Femur (tissue), 1 donor: ENCODE results near the gene ETHE1.
A peak's percentile ranks its signal among the peaks of the same experiment; 100 is the strongest.

ENCODE experiments used
- DNase-seq: peaks from one replicate; pipeline ENCODE4 v3.0.0-alpha.2; 2017

The ETHE1 gene

GRCh38 chr19:43486412-43486811 is 40.6 kb downstream of the ETHE1 start:
- DNase-seq, result no peak

DNA sequence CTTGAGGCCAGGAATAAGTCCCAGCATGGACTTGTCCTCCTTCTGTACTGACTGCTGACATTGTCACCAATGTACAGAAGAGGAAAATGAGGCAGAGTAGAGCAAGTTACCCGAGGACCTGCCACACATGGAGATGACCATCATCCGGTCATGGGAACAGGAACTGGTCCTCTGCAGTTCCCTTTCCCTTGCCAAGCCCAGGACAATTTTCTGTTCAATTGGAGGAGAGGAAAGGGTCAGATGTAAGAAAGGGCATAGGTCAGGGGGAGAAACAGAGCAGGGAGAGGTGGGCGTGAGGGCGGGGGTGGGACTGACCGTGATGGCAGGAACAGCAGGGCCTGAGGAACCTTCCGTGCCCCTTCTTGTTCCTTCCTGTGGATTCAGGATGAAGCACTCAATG is 41.0 kb downstream of the ETHE1 start:
- DNase-seq, result no peak

DNA sequence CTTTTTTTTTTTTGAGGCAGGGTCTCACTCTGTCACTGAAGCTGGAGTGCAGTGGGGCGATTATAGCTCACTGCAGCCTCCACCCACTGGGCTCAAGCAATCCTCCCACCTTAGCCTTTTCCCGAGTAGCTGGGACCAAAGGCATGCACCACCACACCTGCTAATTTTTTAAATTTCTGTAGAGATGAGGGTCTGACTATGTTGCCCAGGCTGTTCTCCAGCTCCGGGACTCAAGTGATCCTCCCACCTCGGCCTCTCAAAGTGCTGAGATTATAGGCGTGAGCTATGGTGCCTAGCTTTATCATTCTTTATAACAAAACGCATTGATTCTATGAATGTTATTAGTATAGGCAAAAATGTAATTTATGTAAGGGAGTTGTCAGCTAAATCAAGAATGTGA is 43.7 kb downstream of the ETHE1 start:
- no peak for DNase-seq

GRCh38 chr19:43482193-43482592 is 44.8 kb downstream of the ETHE1 start:
- no peak for DNase-seq

- DNase-seq, result no peak
These were observed 45.3 kb downstream of the ETHE1 start for GRCh38 chr19:43481701-43482100.

GRCh38 chr19:43480574-43480973 is 46.4 kb downstream of the ETHE1 start:
- no peak for DNase-seq

GRCh38 chr19:43479961-43480561 is 46.9 kb downstream of the ETHE1 start:
- no peak for DNase-seq

DNA sequence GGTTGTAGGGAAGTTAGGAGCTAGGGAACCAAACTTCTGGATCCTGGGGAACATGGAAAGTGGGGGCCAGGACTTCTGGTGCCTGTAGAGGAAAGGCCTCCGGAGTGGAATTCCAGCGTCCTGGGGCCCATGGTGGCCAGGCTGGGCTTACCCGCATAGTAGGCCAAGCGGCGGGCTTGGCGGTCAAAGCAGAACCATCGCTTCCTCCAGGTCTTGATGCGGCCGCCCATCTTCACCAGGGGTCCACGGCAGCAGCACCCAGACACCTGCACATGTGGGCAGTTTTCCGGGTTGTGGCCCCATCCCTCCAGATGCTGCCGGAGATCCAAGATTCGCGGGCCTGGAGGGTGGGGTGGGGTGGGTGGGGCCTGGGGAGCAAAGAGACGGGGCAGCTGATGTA is 47.8 kb downstream of the ETHE1 start:
- no peak for DNase-seq

DNA sequence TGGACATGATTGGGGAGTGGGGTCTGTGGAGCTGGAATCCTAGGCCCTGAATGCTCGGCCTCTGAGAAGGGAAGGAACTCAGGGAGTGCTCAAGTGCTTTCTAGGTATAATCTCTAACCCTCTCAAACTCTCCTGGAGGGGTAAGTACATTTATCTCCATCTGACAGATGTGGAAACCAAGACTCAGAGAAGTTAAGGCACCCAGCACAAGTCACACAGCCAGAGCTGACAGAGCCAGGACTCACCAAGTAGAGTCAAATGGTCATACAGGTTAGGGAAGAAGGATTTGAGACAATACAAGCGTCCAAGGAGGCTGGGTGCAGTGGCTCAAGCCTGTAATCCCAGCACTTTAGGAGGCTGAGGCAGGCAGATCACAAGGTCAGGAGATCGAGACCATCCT is 48.7 kb downstream of the ETHE1 start:
- no peak for DNase-seq

- DNase-seq, result no peak
These were observed 50.4 kb downstream of the ETHE1 start for GRCh38 chr19:43476606-43477005.

DNA sequence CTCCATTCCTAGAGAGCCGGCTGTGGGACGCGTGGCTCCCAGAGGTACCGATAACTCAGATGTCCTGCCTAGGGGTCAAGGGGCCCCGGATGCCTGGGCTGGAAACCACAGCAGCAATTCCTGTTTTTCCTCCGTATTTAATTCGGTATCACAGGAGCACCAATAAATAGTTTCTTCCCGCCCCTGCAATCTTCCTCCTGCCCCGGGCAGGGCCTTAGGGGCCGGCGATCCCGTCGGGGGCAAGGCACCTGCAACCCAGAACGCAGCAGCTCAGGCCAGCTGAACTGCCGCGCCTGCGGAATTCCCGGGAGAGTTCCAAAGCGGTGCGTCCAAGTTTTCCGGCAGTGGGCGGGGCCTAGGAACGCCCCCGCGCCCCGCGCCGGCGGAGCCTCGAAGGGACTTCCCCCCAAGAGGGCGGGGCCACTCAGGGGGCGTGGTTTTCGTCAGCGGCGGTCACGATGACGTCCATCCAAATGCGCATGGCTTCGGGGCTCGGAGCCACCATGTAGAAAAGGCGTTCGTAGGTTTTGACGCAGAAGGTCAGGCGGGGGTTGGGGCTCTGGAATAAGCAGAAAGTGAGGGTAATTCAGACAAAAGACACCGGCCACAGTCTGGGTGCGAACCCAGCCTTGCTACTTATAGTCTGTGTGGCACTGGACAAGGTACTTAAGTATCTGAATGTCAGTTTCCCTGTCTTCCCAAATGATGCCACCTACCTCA is 51.9 kb downstream of the ETHE1 start:
- DNase-seq, result peak; percentile 96

GRCh38 chr19:43474487-43474886 is 52.5 kb downstream of the ETHE1 start:
- no peak for DNase-seq

- no peak for DNase-seq
These were observed 55.9 kb downstream of the ETHE1 start for GRCh38 chr19:43471091-43471490.

DNA sequence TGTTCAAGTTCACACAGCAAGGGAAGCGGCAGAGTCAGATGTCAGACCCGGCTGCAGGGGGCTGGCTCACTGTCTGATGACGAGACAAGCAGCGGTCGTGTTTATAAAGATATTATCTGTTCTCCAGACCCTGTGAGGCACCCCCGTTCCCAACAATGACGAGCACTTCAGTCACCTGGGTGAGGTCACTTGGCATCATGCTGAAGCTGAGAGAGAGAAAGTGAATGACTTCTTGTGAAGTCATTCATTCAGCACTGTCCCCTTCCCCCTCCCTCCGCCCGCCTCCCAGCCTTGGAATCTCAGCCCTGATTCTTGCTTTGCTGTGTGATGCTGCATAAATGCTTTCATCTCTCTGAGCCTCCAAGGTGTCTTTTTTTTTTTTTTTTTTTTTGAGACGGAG is 56.7 kb downstream of the ETHE1 start:
- DNase-seq, result no peak

GRCh38 chr19:43469160-43469480 is 57.9 kb downstream of the ETHE1 start:
- no peak for DNase-seq

GRCh38 chr19:43468354-43469159 is 58.4 kb downstream of the ETHE1 start:
- no peak for DNase-seq

DNA sequence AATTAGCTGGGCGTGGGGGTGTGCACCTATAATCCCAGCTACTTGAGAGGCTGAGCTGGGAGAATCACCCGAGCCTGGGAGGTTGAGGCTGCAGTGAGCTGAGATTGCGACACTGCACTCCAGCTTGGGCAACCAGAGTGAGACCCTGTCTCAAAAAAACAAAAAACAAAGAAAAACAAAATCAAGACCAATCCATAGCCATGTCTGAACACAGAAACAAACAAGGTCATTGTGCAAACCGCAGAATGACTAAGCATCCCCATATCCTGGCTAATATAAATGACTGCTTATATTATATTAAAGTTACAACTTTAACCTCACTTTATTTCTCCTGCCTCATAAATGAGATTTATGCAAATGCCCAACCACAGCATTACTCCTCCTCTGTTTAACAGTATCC is 59.3 kb downstream of the ETHE1 start:
- DNase-seq, result no peak

GRCh38 chr19:43467276-43467675 is 59.7 kb downstream of the ETHE1 start:
- no peak for DNase-seq

DNA sequence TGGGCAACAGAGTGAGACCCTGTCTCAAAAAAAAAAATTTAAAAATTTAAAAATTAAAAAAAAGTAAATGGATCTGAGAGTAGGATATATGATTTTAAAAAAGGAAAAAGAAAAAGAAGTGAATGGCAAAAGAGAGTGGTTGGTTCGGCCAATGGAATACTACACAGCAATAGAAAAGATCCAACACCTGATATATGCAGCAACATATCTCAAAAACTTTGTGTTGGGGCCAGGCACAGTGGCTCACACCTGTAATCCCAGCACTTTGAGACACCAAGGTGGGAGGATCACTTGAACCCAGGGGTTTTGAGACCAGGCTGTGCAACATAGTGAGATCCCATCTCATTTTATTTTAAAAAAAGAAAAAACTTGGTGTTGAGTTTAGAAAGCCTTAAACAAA is 60.2 kb downstream of the ETHE1 start:
- DNase-seq, result no peak

- peak; percentile 42 for DNase-seq
These were observed 61.4 kb downstream of the ETHE1 start, which contains the start of gene LYPD3 for GRCh38 chr19:43465468-43466120. LYPD3 (minus strand) TSS chr19:43465608; CDS start chr19:43465571, 37 bp downstream.

DNA sequence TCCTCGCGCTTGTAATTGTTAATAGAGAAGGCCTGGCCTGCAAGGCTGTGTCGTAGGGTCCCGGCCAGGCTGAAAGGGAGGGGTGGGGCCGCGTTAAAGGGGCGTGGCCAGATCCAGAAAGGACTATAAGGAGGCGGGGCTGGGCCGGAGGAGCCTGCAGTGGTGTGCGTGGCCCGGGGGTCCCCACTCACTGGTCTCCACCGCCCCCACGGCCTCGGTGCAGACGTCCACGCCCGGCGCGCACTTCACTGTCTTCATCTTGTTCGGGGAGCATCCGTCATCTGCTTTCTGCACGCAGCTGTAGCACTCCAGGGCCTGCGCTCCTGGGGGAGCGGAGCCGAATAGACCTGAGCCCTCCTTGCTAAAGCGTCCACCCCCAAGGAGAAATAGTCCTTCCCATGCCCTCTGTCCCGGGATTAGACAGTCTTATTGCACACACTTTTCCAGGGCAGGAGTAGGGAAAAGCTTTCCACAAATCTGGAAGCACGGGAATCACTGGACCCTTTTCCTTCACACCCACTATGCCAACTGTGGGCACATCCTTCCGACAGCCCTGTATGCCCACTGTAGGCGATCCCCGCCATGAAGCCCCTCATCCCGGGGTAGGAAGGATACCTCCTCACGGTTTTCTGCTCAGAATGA is 62.7 kb downstream of the ETHE1 start:
- no peak for DNase-seq

- peak; percentile 97 for DNase-seq
These were observed 63.4 kb downstream of the ETHE1 start for GRCh38 chr19:43463381-43464133.
